DOHH2 (cell line): ENCODE data around the gene GTF2F1.
"Not testable (repeated sequence)": the region's sequence is repeated elsewhere in the genome, so short reads cannot be mapped to it uniquely, and the experiment has no call there.

Experiments
- CTCF ChIP-seq: fragments of 200-600 bp; sonication (generic); IDR thresholded peaks from one replicate; pipeline ENCODE4 v1.5.1; 2014; ENCODE audit warnings: antibody characterized with exemption, mild to moderate bottlenecking, low read depth, low read length; ENCODE audit not compliant: poor library complexity, severe bottlenecking
- EZH2phosphoT487 ChIP-seq: fragments of 200-600 bp; sonication (generic); IDR thresholded peaks from 2 replicates; pipeline ENCODE4 v1.6.1; 2017; ENCODE audit warnings: borderline replicate concordance, mild to moderate bottlenecking, antibody characterized with exemption, low read length, moderate library complexity, mixed read lengths

GRCh38 chr19:6360857-6361216, 32.1 kb downstream of the GTF2F1 start:
- not testable (repeated sequence) for TF ChIP-seq CTCF, EZH2phosphoT487
